Left ventricle myocardium inferior (tissue), 1 donor: ENCODE results near the gene ACOX1. TPM values are rescaled to one million over a fixed set of nuclear protein-coding genes. Genes with fewer than 3 reads are reported as not detected.

Source experiments
- DNase-seq: peaks from one replicate; pipeline ENCODE4 v3.0.0-alpha.2; 2020
- H3K27ac ChIP-seq: fragments of 200-600 bp; replicated peaks from 2 replicates; pipeline ENCODE4 v1.8.0; 2021
- H3K27me3 ChIP-seq: fragments of 200-600 bp; 2 replicates; pipeline ENCODE4 v1.8.0; 2021; ENCODE audit warnings: low read depth
- H3K36me3 ChIP-seq: fragments of 200-600 bp; 2 replicates; pipeline ENCODE4 v1.8.0; 2021
- H3K4me1 ChIP-seq: fragments of 200-600 bp; 2 replicates; pipeline ENCODE4 v1.8.0; 2021
- H3K4me3 ChIP-seq: fragments of 200-600 bp; 2 replicates; pipeline ENCODE4 v1.8.0; 2021; ENCODE audit warnings: mild to moderate bottlenecking, moderate library complexity
- H3K9me3 ChIP-seq: fragments of 200-600 bp; replicated peaks from 2 replicates; pipeline ENCODE4 v1.8.0; 2021
- CTCF ChIP-seq: fragments of 200-600 bp; IDR thresholded peaks from 2 replicates; pipeline ENCODE4 v1.8.0; 2021; ENCODE audit warnings: antibody characterized with exemption, mild to moderate bottlenecking, borderline replicate concordance
- intact Hi-C: fragments of 100-400 bp; cut with micrococcal nuclease; formaldehyde crosslinking; loops from one replicate; pipeline ENCODE4 v1.11.0; 2022
- total RNA-seq: library from RNA; stranded (reverse); fragmentation: NEBNext Ultra II Directional; extraction: Animal tissue kit (Norgen Biotek cat#: 25700); gene quantifications from one replicate; pipeline ENCODE4 v1.2.1, GENCODE V29; 2021
- donor health status: DM: no; HTN: yes; CAD: no; lungs with severe emphysema.

ACOX1 gene
- total RNA-seq, 1 donor from 2014 or later: 76.4 TPM

- H3K4me1 ChIP-seq: no peaks in the 10 kb centered on the region
- no peak overlapping the region for H3K4me3 ChIP-seq
- H3K9me3 ChIP-seq: no peaks in the 10 kb centered on the region
- H3K27me3 ChIP-seq: no peaks in the 10 kb centered on the region
- intact Hi-C loops: no loop called here
- no peak for TF ChIP-seq CTCF
- H3K36me3 ChIP-seq: no peaks in the 10 kb centered on the region
- no peak for DNase-seq
- H3K27ac ChIP-seq: no peak overlapping the region
Measured at GRCh38 chr17:75933808-75934207, 45.2 kb downstream of the ACOX1 start.

- TF ChIP-seq CTCF: no peak
- no peak overlapping the region for H3K4me3 ChIP-seq
- no peak for DNase-seq
- H3K9me3 ChIP-seq: no peaks in the 10 kb centered on the region
- H3K36me3 ChIP-seq: no peaks in the 10 kb centered on the region
- H3K27me3 ChIP-seq: no peaks in the 10 kb centered on the region
- H3K4me1 ChIP-seq: no peaks in the 10 kb centered on the region
- intact Hi-C loops: no loop called here
- no peak overlapping the region for H3K27ac ChIP-seq
Measured at GRCh38 chr17:75932852-75933251, 46.1 kb downstream of the ACOX1 start.

DNA sequence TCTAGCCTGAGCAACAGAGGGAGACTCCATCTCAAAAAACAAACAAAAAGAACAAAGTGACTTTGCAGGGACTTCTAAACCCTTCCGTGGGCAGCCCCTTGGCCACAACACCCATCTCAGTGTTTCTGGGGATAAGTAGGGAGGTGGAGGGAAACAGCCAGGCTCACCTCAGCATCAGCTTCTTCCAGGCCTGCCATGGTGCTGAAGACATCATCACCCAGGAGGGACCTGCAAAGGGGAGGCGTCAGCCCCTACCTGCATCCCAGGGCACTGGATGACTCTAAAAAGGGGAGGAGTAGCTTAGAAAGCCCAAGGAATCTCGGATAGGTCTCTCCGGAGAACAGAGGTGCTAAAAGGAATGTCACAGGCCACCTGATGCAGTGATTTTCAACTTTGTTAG, 47.9 kb downstream of the ACOX1 start:
- Histone ChIP-seq H3K36me3 (peaks cover 5% of the 10 kb centered on the region), H3K9me3 (no peaks in the 10 kb centered on the region), H3K4me3 (no peak overlapping the region), H3K4me1 (peaks cover 4% of the 10 kb centered on the region), H3K27ac (no peak overlapping the region), H3K27me3 (no peaks in the 10 kb centered on the region)
- no peak for DNase-seq
- TF ChIP-seq CTCF: no peak
- intact Hi-C loops: no loop called here

GRCh38 chr17:75927286-75927922, 51.6 kb downstream of the ACOX1 start:
- intact Hi-C loops: no loop called here
- Histone ChIP-seq H3K4me1 (peaks cover 4% of the 10 kb centered on the region), H3K27me3 (no peaks in the 10 kb centered on the region), H3K4me3 (no peak overlapping the region), H3K27ac (no peak overlapping the region), H3K9me3 (no peaks in the 10 kb centered on the region), H3K36me3 (peaks cover 17% of the 10 kb centered on the region)
- no peak for DNase-seq
- peak; percentile 43 for TF ChIP-seq CTCF

DNA sequence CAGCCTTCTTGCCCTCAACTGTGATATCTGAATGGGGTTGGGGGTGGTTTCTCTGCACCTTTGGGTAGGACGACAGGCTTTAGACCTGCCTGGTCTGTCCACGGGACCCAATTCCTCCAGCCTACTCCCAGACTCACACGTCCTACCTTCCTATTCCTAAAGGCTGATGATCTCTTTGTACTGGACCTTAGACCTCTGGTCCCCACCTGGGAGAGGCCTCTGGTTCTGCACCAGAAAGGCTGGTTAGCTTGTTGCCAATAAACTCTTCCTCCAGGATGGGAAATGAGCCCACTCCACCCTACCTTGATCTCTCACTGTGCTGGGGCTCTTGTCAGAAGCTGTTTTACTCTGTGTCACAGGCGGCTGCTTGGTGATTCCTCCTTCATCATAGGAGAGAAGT, 52.5 kb downstream of the ACOX1 start:
- no peak for DNase-seq
- Histone ChIP-seq H3K27me3 (no peaks in the 10 kb centered on the region), H3K4me1 (peaks cover 4% of the 10 kb centered on the region), H3K27ac (no peak overlapping the region), H3K9me3 (no peaks in the 10 kb centered on the region), H3K36me3 (peaks cover 20% of the 10 kb centered on the region), H3K4me3 (no peak overlapping the region)
- TF ChIP-seq CTCF: no peak
- intact Hi-C loops: no loop called here
